Right atrium auricular region (tissue), 2 donors: ENCODE results near the gene MRPS25. TPM values are rescaled to one million over a fixed set of nuclear protein-coding genes. Genes with fewer than 3 reads are reported as not detected.

Experiments used
- DNase-seq: peaks from one replicate; pipeline ENCODE4 v3.0.0-alpha.2; 2019; ENCODE audit warnings: low spot score
- H3K27ac ChIP-seq, 2 donors: fragments of 200-600 bp; sonication (generic); 1 replicate in 1 of 2; 2 replicates in 1 of 2; pipeline ENCODE4 v1.5.1; 2016 to 2019
- H3K27me3 ChIP-seq, 2 donors: fragments of 200-600 bp; sonication (generic); one replicate each; pipeline versions ENCODE4 v1.5.1 to v1.6.0; 2017 to 2019
- H3K36me3 ChIP-seq: fragments of 200-600 bp; sonication (generic); one replicate; pipeline ENCODE4 v1.5.1; 2016
- H3K4me1 ChIP-seq, 2 donors: fragments of 200-600 bp; sonication (generic); one replicate each; pipeline versions ENCODE4 v1.5.1 to v1.6.0; 2017 to 2019
- H3K4me3 ChIP-seq, 2 donors: fragments of 200-600 bp; sonication (generic); 1 replicate in 1 of 2; 2 replicates in 1 of 2; pipeline ENCODE4 v1.5.1; 2017 to 2019; ENCODE audit warnings: mild to moderate bottlenecking in 1 of 2, moderate library complexity in 1 of 2
- H3K9me3 ChIP-seq, 2 donors: fragments of 200-600 bp; sonication (generic); one replicate each; pipeline ENCODE4 v1.5.1; 2019
- CTCF ChIP-seq, 2 donors: fragments of 200-600 bp; sonication (generic); IDR thresholded peaks; one replicate each; pipeline ENCODE4 v1.5.1; 2019; ENCODE audit warnings: antibody characterized with exemption in 2 of 2
- total RNA-seq, 2 donors: library from RNA; depleted of rRNA; stranded (reverse); fragments of >200 nt; gene quantifications; one replicate each; pipeline ENCODE4 v1.1.0, GENCODE V29; 2016

MRPS25 gene
- total RNA-seq, 2 donors from 2014 or later: 29.2 to 121 TPM

- no peak overlapping the region for H3K27ac ChIP-seq
- TF ChIP-seq CTCF (IDR thresholded peaks at IDR 0.05): no peak
- no peaks in the 10 kb centered on the region for H3K36me3 ChIP-seq
- no peak for DNase-seq
- no peak overlapping the region for H3K4me3 ChIP-seq
- H3K4me1 ChIP-seq: peaks cover 0 to 8% of the 10 kb centered on the region in 2 donors
- H3K27me3 ChIP-seq: no peaks in the 10 kb centered on the region
- no peaks in the 10 kb centered on the region for H3K9me3 ChIP-seq
These were observed 43.8 kb upstream of the MRPS25 start for GRCh38 chr3:15108869-15109268.

GRCh38 chr3:15108082-15108545 lies 43.0 kb upstream of the MRPS25 start:
- peak; percentile 83 to 92 for TF ChIP-seq CTCF (IDR thresholded peaks at IDR 0.05)

GRCh38 chr3:15107075-15107947 lies 42.2 kb upstream of the MRPS25 start:
- Histone ChIP-seq H3K4me1 (peaks cover 0 to 13% of the 10 kb centered on the region in 2 donors), H3K27ac (no peak overlapping the region), H3K4me3 (no peak overlapping the region), H3K9me3 (no peaks in the 10 kb centered on the region), H3K36me3 (no peaks in the 10 kb centered on the region), H3K27me3 (no peaks in the 10 kb centered on the region)
- no peak for TF ChIP-seq CTCF (IDR thresholded peaks at IDR 0.05)
- no peak for DNase-seq

More at GRCh38 chr3:15108082-15108545, 43.0 kb upstream of the MRPS25 start:
- H3K27ac ChIP-seq: no peak overlapping the region
- H3K4me3 ChIP-seq: no peak overlapping the region
- no peaks in the 10 kb centered on the region for H3K9me3 ChIP-seq
- H3K36me3 ChIP-seq: no peaks in the 10 kb centered on the region
- no peaks in the 10 kb centered on the region for H3K27me3 ChIP-seq
- no peak for DNase-seq
- H3K4me1 ChIP-seq: peaks cover 0 to 10% of the 10 kb centered on the region in 2 donors

- Histone ChIP-seq H3K36me3 (no peaks in the 10 kb centered on the region), H3K27me3 (no peaks in the 10 kb centered on the region), H3K4me3 (no peak overlapping the region), H3K4me1 (peaks cover 0 to 28% of the 10 kb centered on the region in 2 donors), H3K27ac (peak overlapping the region; percentile 82 to 92), H3K9me3 (no peaks in the 10 kb centered on the region)
- no peak for DNase-seq
- TF ChIP-seq CTCF (IDR thresholded peaks at IDR 0.05): no peak
These were observed 37.7 kb upstream of the MRPS25 start for GRCh38 chr3:15102836-15103235.

GRCh38 chr3:15102256-15102655 lies 37.1 kb upstream of the MRPS25 start:
- no peaks in the 10 kb centered on the region for H3K27me3 ChIP-seq
- no peak for TF ChIP-seq CTCF (IDR thresholded peaks at IDR 0.05)
- H3K4me3 ChIP-seq: no peak overlapping the region
- H3K4me1 ChIP-seq: peaks cover 0 to 31% of the 10 kb centered on the region in 2 donors
- H3K9me3 ChIP-seq: no peaks in the 10 kb centered on the region
- H3K27ac ChIP-seq: peak overlapping the region; percentile 82 to 92
- H3K36me3 ChIP-seq: no peaks in the 10 kb centered on the region
- DNase-seq: peak; percentile 71
